ENCODE results near the gene TMEM8B.

The TMEM8B gene

DNA sequence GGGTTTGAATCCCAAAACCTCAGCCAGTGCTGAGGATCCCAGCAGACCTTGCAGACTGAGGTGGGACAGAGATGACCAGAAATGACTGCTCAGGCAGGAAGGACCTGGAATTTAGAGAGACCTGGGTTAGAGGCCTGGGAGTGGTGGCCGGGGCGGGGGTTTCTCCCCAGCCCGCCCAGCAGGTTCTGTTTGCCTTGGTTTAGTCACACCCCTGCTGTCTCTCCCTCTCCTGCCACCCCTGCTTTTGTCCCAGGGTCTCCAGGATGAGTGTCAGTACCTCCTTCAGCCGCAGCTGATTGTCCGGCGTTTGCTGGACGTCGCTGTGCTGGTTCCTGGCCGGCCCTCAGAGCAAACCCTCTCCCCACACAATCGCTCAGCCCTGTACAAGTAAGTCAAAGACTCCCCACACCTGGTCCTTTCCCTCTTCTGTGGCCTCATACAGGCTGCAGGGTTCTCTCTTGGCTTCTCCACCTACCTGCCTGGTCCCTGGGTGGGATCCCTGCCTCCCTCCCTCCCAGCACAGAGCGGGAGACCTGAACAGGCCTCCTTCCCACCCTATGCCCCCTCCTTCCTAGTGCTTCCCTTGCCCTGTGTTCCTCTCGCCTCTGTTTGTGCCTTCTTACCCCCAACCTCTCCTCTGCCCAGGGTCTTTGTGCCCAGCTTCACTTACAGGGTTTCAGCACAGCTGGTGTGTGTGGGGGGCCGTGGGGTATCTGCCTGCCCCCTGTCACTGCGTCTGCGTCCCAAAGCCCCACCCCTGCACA is 12.0 kb downstream of the TMEM8B start:
- no peak for DNase-seq

DNA sequence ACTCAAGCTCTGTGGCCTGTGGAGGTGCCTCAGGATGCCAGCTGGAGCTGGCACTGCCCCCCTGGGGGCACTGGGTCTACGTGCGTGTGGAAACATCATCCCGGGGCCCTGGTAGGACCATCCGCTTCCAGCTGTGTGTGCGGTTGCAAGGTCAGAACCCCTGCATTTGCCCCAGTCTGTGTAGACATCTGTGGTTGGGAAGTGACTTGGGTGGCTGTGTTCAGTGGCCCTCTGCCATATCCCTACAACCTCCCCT is 12.5 kb downstream of the TMEM8B start:
- DNase-seq: no peak

DNA sequence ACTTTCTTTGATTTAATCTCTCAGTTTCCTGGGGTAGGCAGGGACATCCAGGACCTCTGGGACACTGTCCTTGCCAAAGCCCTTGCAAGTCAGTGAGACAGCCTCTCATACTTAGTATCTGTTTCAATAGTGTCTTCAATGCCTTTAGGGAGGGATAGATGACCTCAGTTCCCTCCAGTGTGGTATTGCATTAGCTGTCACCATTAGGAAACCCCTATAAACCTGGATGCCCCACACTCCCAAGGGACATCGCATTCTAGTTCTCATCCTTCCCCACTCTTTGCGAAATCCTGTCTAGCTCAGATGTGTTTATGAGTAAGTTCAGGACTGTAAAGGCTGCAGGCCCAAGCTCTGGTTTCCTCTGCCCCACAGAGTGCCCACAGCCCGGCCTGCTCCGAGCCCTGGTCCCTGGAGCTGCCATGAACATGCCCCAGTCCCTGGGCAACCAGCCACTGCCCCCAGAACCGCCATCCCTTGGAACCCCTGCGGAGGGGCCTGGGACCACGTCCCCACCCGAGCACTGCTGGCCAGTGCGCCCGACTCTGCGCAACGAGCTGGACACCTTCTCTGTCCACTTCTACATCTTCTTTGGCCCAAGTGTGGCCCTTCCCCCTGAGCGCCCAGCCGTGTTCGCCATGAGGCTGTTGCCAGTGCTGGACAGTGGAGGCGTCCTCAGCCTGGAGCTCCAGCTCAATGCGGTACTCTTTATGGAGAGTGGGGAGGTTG is 13.2 kb downstream of the TMEM8B start:
- DNase-seq: no peak

DNA sequence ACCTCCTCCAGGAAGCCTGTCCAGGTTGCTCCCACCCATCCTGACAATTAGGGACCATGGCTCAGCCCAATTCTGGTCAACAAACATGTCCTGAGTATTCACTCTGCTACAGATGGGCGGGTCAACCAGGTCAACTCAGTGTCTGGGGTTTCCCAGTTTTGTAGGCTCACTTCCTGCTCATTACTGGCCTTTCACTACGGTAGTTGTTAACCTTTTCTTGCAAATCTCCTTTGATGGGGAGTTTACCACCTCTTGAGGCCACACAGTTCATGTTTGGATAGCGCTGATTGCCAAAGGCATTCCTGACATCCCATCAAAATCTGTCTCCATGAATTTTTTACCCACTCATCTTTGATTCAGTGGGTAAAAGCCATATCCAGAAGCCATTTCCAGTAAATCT is 13.8 kb downstream of the TMEM8B start:
- no peak for DNase-seq

- peak in 5 of 6 experiments; percentile 27 to 76 (median 72) for DNase-seq
These were observed 15.7 kb downstream of the TMEM8B start for GRCh38 chr9:35844628-35845270.

GRCh38 chr9:35845824-35846771 is 17.1 kb downstream of the TMEM8B start:
- no peak for DNase-seq

GRCh38 chr9:35847792-35848572 is 19.0 kb downstream of the TMEM8B start:
- DNase-seq: no peak

- DNase-seq: no peak
These were observed 23.3 kb downstream of the TMEM8B start for GRCh38 chr9:35852267-35852815.

DNA sequence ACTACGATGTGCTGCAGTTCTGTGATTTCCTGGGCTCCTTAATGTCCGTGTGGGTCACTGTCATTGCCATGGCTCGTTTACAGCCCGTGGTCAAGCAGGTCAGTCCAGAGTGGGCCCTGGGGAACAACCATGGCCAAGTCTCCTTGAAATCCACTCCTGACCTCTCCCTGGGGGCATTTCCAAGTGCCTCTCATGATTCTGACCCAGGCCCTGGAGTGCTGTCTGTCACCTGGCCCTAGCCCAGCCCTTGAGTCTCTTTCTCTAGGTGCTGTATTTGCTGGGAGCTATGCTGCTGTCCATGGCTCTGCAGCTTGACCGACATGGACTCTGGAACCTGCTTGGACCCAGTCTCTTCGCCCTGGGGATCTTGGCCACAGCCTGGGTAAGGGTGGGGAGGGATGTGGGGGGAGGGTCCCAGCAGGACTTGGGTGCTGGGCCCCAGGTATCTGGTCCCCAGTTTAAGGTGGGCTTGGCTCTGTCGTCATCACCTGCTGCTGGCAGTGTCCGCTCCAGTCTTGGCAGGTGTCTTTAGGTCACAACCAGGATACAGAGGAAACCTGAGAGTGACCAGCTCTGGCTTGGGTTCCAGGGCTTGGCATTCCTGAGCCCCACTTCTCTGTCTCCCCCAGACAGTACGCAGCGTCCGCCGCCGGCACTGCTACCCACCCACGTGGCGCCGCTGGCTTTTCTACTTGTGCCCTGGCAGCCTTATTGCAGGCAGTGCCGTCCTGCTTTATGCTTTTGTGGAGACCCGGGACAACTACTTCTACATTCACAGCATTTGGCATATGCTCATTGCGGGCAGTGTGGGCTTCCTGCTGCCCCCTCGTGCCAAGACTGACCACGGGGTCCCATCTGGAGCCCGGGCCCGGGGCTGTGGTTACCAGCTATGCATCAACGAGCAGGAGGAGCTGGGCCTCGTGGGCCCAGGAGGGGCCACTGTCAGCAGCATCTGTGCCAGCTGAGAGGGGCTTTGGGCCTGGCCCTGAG is 24.1 kb downstream of the TMEM8B start:
- no peak for DNase-seq

DNA sequence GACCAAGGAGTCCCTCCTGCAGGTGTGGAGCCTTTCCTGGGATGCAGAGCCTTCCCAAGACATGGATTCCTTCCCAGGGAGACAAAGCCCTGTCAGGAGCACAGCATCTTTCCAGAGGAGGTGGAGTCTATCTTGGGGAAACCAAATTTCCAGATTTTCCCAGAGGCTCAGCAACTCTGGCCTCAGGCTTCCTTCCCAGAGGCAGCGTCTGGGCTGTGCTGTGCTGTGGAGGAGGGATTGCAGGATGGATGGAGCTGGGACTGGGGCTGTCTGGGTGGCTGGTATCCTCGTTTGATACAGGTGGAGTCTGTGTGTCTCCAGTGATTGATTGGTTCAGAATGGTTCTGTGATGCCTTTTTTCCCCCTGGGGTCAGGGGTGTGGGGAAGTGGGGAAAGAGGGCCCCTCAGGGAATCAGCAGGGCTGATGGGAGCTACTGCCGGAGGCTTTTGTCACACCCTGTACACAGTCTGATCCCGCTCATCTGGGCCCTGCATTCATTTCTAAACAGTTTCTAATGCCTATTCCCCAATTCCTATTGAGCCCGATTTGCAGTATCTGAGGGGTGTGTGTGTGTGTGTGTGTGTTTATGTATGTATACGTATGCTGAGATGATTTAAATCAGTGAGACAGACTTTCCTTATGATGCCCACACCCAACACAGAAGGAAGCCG is 25.2 kb downstream of the TMEM8B start:
- no peak for DNase-seq

DNA sequence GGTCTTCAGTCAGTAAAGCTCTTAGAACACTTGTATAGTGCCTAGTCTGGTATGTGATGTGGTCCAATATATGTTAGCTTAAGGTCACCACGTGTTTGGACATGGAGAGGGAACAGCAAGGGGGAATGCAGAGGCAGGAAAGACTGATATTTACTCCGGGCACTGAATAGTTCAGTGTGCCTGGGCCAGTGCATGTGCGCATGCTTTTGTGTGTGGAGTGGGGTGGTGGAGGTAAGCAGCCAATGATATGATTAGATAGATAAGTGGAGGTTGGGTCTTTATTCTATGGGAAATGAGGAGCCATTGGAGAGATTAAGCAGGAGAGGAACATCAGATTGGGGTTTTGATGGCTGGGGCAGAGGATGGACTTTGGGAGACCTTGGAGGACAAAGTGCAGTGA is 27.2 kb downstream of the TMEM8B start:
- DNase-seq: no peak

DNA sequence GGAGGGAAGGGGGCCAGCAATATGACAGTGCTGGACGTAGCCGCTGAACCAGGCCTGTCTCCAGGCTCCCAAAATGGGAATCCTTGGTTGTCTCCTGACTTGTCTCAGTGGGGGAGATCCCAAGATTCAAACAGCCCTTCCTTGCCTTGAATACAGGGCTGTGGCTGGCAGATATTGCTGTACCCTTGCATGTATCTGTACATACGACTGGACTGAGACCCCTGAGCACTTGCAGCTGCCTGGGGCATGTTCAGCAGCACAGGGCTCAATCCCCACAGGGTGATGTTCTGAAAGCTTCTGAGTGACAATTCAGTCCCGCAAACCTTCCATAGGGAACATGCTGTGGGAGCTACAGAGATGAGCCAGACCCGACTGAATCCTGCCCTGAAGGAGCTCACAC is 27.9 kb downstream of the TMEM8B start:
- DNase-seq: no peak

GRCh38 chr9:35858458-35858857 is 29.4 kb downstream of the TMEM8B start:
- DNase-seq: no peak

- no peak for DNase-seq
These were observed 30.4 kb downstream of the TMEM8B start for GRCh38 chr9:35859310-35859989.

DNA sequence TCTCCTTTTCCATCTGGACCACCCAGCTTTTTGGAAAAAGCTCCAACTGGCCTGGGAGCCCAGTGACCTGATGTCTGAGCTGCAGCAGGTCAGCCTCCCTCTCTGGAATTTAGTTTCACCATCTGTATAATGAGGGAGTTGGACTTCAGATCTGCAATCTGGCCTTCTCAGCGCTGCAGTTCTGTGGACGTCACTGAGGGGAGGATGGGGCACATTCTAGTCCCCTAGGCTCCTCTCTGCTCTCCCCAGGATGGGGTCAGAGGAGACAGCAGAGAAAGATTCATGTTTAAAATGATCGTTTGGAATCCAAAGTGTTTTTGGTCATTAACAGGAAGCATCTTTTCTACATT is 30.9 kb downstream of the TMEM8B start:
- no peak for DNase-seq

GRCh38 chr9:35861161-35861897 is 32.3 kb downstream of the TMEM8B start:
- DNase-seq: no peak

DNA sequence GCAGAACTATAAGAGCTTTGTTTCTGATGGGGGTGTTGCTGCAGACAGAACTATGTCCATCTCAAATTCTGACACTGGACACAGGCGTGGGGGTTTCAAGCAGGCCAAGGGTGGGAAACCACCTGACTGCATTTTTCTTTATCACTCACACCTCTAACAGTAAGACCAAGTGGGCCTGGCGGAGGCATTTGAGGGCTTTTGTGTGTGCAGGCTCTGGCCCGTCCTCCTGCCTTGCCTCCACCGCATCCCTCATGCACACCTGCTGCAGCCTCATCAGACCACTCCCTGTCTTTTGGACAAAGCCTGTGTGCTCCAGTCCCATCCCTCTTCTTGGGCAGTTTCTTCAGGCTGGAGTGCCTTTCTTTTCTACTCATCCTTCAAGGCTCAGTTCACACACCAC is 33.3 kb downstream of the TMEM8B start:
- no peak for DNase-seq

DNA sequence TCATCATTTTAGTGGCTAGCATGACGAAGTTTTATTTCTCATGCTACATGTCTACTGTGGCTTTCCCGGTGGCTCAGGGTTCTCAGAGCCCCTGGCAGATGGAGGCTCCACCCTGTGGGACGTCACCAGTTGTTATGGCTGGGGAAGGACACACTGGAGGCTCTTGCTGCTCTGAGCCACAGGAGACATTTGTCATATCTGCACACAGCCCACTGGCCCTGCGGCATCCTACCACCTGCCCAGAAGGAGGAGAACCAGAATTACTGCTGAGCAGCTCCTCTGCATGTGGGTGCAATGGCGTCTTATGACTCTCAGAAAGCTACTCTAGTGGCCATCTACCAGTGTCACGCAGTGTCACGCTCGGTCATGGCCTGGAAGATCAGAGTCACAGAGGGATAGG is 34.6 kb downstream of the TMEM8B start:
- no peak for DNase-seq

GRCh38 chr9:35864695-35865255 is 35.7 kb downstream of the TMEM8B start:
- no peak for DNase-seq

All from stimulated activated naive CD4-positive, alpha-beta T cell (primary cell).